GM12873 (cell line): ENCODE results near the gene IQSEC1.

Experiments
- CTCF ChIP-seq: IDR thresholded peaks from 2 replicates; pipeline ENCODE4 v1.5.1; 2012; ENCODE audit warnings: low read depth, mild to moderate bottlenecking, moderate library complexity, low read length, control low read depth; ENCODE audit not compliant: insufficient read depth; ENCODE audit errors: missing control alignments

The IQSEC1 gene

GRCh38 chr3:13045241-13045903 lies 27.9 kb downstream of the IQSEC1 start:
- TF ChIP-seq CTCF: no peak

DNA sequence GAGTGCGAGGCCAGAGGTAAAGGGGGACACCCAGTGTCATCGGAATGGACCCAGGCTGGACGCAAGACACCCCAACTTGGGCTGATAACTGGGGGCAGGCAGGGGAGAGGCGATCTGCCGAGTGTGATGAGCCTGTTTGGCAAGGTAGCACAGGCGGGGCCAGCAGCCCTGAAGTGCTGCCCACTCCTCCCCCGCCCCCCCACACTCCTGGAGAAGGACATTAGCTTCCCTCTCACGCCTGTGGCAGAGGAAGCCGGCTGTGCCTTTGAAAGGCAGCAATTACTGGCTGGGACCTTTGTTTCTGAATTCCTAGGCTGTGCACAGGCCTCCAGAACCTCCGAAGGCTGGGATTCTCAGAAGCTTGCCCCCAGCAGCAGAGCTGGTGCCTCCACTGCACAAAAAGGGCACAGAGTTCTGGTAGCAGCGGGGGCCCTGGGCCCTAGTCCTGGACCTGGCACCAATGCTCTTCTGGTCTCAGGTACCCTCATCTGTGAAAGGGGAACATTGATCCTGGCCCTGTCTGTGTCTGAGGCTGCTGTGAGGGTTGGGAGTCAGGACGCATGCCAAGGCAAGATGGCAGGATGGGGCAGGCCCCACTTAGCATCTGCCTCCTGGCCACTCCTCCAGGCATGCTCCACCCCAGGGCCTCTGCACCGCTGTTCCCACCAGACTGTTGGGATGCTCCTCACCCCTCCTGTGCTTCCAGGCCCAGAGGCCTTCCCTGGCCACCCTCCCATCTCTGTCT lies 28.6 kb downstream of the IQSEC1 start:
- no peak for TF ChIP-seq CTCF

GRCh38 chr3:13043656-13044055 lies 29.6 kb downstream of the IQSEC1 start:
- no peak for TF ChIP-seq CTCF

DNA sequence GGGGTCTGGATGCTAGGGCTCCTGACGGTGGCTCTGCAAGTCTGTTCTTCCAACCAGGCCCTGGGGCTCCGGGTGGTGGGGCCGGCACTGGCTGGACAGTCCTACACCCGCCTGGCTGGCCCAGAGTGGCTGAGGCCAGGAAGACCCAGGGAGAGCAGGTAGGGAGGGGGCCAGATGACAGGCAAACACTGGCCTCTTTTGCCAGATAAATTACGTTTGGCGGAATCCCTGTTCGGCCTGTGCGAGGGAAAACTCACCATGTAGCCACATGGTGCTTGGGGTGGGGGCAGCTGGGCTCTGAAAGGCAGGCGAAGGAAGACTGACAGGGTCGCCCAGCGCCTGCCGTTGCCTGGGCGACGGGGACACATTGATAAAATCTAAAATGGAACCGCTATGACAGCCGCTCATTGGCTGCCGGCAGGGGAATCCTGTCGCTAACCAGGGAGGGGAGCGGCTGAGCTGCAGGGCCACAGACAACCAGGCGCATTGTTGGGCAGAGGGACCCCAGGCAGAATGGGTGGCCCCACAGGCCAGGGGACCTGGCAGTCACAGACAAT lies 30.4 kb downstream of the IQSEC1 start:
- TF ChIP-seq CTCF: no peak

DNA sequence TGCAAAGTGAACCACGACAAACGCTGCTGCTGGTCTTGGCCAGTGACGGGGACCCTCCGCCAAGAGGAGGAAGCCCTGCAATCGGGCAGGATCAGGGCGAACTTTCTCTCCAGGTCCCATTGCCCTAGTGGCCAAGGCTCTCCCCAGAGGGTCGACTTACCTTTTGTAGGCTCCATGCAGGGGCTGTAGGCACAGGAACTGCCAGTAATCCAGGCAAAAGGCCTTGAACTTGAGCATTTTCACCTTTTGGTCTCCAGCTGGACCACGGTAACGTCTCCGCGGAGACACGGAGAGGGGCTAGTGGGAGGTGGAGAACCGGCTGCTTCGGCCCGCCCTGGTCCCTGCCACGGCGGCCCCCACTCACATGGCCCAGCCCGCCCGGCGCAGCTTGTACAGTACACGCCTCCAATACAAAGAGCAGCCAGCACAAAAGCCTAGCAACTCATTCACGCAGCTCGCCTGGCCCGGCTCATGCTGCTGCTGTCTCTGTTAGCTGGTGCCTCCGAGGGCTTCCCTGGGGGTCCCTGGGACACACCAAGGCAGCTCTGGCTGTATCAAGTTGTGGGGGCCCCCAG lies 31.0 kb downstream of the IQSEC1 start:
- TF ChIP-seq CTCF: no peak

GRCh38 chr3:13041113-13041776 lies 32.0 kb downstream of the IQSEC1 start:
- TF ChIP-seq CTCF: no peak
